GM19099 (cell line): Measurements from ENCODE around the gene ZNF189.

Source experiments
- POLR2A ChIP-seq: IDR thresholded peaks from 3 replicates; pipeline ENCODE4 v1.6.1; 2011; ENCODE audit warnings: low read depth; ENCODE audit not compliant: insufficient read length; ENCODE audit errors: extremely low read depth

The ZNF189 gene

GRCh38 chr9:101397746-101398067 is 944 bp upstream of the ZNF189 start:
- TF ChIP-seq POLR2A = no peak

- TF ChIP-seq POLR2A = no peak
Observed at GRCh38 chr9:101398930-101399642, 435 bp downstream of the ZNF189 start.

- TF ChIP-seq POLR2A = no peak
Observed at GRCh38 chr9:101399643-101399970, 956 bp downstream of the ZNF189 start.

- no peak for TF ChIP-seq POLR2A
Observed at GRCh38 chr9:101400120-101400519, 1.5 kb downstream of the ZNF189 start.

GRCh38 chr9:101403516-101404285 is 5.0 kb downstream of the ZNF189 start:
- TF ChIP-seq POLR2A = no peak

- no peak for TF ChIP-seq POLR2A
Observed at GRCh38 chr9:101408374-101409078, 9.9 kb downstream of the ZNF189 start.

GRCh38 chr9:101409079-101409477 is 10.4 kb downstream of the ZNF189 start:
- no peak for TF ChIP-seq POLR2A

GRCh38 chr9:101414839-101415238 is 16.2 kb downstream of the ZNF189 start:
- no peak for TF ChIP-seq POLR2A

- no peak for TF ChIP-seq POLR2A
Observed at GRCh38 chr9:101415578-101415977, 16.9 kb downstream of the ZNF189 start.

- TF ChIP-seq POLR2A = no peak
Observed at GRCh38 chr9:101417389-101417788, 18.7 kb downstream of the ZNF189 start.

- no peak for TF ChIP-seq POLR2A
Observed at GRCh38 chr9:101417977-101418376, 19.3 kb downstream of the ZNF189 start.

- TF ChIP-seq POLR2A = no peak
Observed at GRCh38 chr9:101418518-101419430, 20.1 kb downstream of the ZNF189 start.

- no peak for TF ChIP-seq POLR2A
Observed at GRCh38 chr9:101419863-101420262, 21.2 kb downstream of the ZNF189 start.

GRCh38 chr9:101421653-101422065 is 23.0 kb downstream of the ZNF189 start:
- no peak for TF ChIP-seq POLR2A

GRCh38 chr9:101427358-101427757 is 28.7 kb downstream of the ZNF189 start:
- no peak for TF ChIP-seq POLR2A

- TF ChIP-seq POLR2A = no peak
Observed at GRCh38 chr9:101427957-101428655, 29.5 kb downstream of the ZNF189 start.
